H1 (cell line): ENCODE results near the gene CTXN1. TPM values are rescaled to one million over a fixed set of nuclear protein-coding genes. Genes with fewer than 3 reads are reported as not detected.

Experiments
- EP300 ChIP-seq, 2 experiments: IDR thresholded peaks; 1 replicate in 1 of 2; 2 replicates in 1 of 2; pipeline ENCODE4 v1.6.1; 2011 to 2012; ENCODE audit warnings: low read depth in 2 of 2, low read length in 2 of 2, mild to moderate bottlenecking in 2 of 2, borderline replicate concordance in 1 of 2, inconsistent platforms in 1 of 2, moderate library complexity in 1 of 2
- MAFK ChIP-seq: IDR thresholded peaks from 2 replicates; pipeline ENCODE4 v1.6.1; 2012; ENCODE audit warnings: low read depth, mild to moderate bottlenecking, improper control_type of control experiment, low read length
- NRF1 ChIP-seq: IDR thresholded peaks from 2 replicates; pipeline ENCODE4 v1.6.1; 2011; ENCODE audit warnings: mild to moderate bottlenecking, low read depth, low read length, improper control_type of control experiment
- PHF8 ChIP-seq: fragments of 200-600 bp; sonication (generic); conservative IDR thresholded peaks from 2 replicates; pipeline ENCODE4 v1.7.1; 2012; ENCODE audit warnings: low read depth, mild to moderate bottlenecking, inconsistent platforms, low read length, moderate library complexity
- RNF2 ChIP-seq: fragments of 200-900, 300-1000 bp; sonication (generic); IDR thresholded peaks from 2 replicates; pipeline ENCODE4 v1.7.1; 2016; ENCODE audit warnings: borderline replicate concordance, low read depth, mild to moderate bottlenecking, antibody characterized with exemption, low read length; ENCODE audit not compliant: poor library complexity, severe bottlenecking; ENCODE audit errors: missing control alignments
- polyA plus RNA-seq, 7 experiments: library from polyadenylated mRNA; depleted of rRNA in 3 of 7; stranded (reverse) in 5 of 7; unstranded in 2 of 7; fragments of >200 nt in 5 of 7; fragments of 200-250 nt in 2 of 7; gene quantifications; 1 replicate in 5 of 7; 2 replicates in 1 of 7; 4 replicates in 1 of 7; pipeline versions ENCODE4 v1.2.1 to v1.2.3, GENCODE V29; 2011 to 2013; ENCODE audit warnings: missing spikeins in 2 of 7, mixed read lengths in 2 of 7
- total RNA-seq: library from RNA; stranded (reverse); fragmentation: NEBNext Ultra II Directional; extraction: Animal tissue kit (Norgen Biotek cat#: 25700); gene quantifications from 2 replicates; pipeline ENCODE4 v1.2.1, GENCODE V29; 2021
- TF ChIP-seq, protein P1 (sequence below): IDR thresholded peaks from 2 replicates; pipeline ENCODE4 v1.6.1; 2011; ENCODE audit warnings: low read length, improper control_type of control experiment

Gene CTXN1
- total and polyA plus RNA-seq, 2 of the 8 experiments (the other 6 are each of a cell fraction or from before 2014, with no cell fraction given), result 16.4 to 58.0 TPM

DNA sequence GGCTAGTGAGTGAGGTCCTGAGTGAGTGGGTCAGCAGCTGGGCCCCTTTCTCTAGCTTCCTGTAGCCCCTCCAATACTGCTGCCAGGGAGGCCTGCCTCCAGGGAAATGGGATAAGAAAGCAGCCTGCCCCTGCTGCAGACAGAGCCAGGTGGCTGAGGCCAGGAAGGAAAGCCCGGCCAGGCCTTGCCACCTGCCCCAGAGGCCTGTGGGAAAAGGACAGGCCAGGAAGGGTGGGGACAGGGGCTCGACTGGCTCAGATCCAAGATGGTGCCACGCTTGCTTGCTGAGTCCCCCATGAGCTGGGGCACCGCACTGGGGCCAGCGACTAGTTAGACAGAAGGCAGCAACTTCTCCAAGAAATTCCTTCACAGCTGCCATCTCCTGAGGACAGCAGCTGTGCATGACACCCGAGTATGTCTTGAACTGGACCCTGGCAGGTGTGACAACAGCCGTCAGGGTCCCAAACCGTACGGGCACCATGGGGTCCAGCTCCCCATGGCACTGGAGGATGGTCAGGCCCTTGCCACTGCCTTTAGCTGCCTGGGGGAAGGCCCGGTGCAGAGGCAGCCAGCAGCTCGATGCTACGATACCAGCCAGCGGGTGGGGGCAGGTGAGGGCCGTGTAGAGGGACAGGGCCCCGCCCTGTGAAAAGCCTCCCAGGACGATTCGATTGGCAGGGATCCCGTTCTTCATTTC lies 46.7 kb downstream of the CTXN1 start (continued):
- TF ChIP-seq, protein P1, sequence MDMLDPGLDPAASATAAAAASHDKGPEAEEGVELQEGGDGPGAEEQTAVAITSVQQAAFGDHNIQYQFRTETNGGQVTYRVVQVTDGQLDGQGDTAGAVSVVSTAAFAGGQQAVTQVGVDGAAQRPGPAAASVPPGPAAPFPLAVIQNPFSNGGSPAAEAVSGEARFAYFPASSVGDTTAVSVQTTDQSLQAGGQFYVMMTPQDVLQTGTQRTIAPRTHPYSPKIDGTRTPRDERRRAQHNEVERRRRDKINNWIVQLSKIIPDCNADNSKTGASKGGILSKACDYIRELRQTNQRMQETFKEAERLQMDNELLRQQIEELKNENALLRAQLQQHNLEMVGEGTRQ, result no peak
- TF ChIP-seq PHF8 (no peak), MAFK (no peak), RNF2 (no peak), EP300 (IDR thresholded peaks at IDR 0.05; ENCODE audit: borderline replicate concordance in 1 of 2, low read depth in 2 of 2, low read length in 2 of 2) (no peak), NRF1 (no peak)
